Trophoblast cell (in vitro differentiated cells and primary cell): ENCODE measurements around the gene LCE6A.

Experiments
- DNase-seq, 2 donors: peaks; one replicate each; pipeline ENCODE4 v3.0.0-alpha.2; 2016
- H2AFZ ChIP-seq: 2 replicates; pipeline ENCODE4 v1.6.1; 2013; ENCODE audit warnings: low read length, moderate library complexity, mild to moderate bottlenecking; ENCODE audit not compliant: insufficient read depth, poor library complexity
- H2AK5ac ChIP-seq: 2 replicates; pipeline ENCODE4 v1.6.1; 2013; ENCODE audit warnings: mild to moderate bottlenecking, low read length
- H2BK120ac ChIP-seq: 2 replicates; pipeline ENCODE4 v1.6.1; 2013; ENCODE audit warnings: low read length, mild to moderate bottlenecking, moderate library complexity; ENCODE audit not compliant: insufficient read depth, poor library complexity
- H2BK12ac ChIP-seq: 2 replicates; pipeline ENCODE4 v1.6.1; 2013; ENCODE audit warnings: mild to moderate bottlenecking, low read length, moderate library complexity
- H2BK5ac ChIP-seq: 2 replicates; pipeline ENCODE4 v1.6.1; 2013; ENCODE audit warnings: low read length, low read depth, moderate library complexity, mild to moderate bottlenecking; ENCODE audit not compliant: poor library complexity
- H3K14ac ChIP-seq: 2 replicates; pipeline ENCODE4 v1.6.1; 2013; ENCODE audit warnings: mild to moderate bottlenecking, low read length
- H3K18ac ChIP-seq: 2 replicates; pipeline ENCODE4 v1.6.1; 2013; ENCODE audit warnings: mild to moderate bottlenecking, low read length
- H3K23ac ChIP-seq: 2 replicates; pipeline ENCODE4 v1.6.1; 2013; ENCODE audit warnings: low read length
- H3K27ac ChIP-seq: 2 replicates; pipeline ENCODE4 v1.5.1; 2013; ENCODE audit warnings: low read depth, mild to moderate bottlenecking, inconsistent platforms, low read length, moderate library complexity
- H3K27me3 ChIP-seq: 2 replicates; pipeline ENCODE4 v1.6.1; 2013; ENCODE audit warnings: inconsistent platforms, mild to moderate bottlenecking, low read length, moderate library complexity; ENCODE audit not compliant: insufficient read depth
- H3K36me3 ChIP-seq, 2 experiments: 1 replicate in 1 of 2; 2 replicates in 1 of 2; pipeline ENCODE4 v1.6.1; 2013; ENCODE audit warnings: low read length in 2 of 2, mild to moderate bottlenecking in 2 of 2, moderate library complexity in 1 of 2; ENCODE audit not compliant: insufficient read depth in 2 of 2, control insufficient read depth in 1 of 2
- H3K4ac ChIP-seq: 2 replicates; pipeline ENCODE4 v1.6.1; 2013; ENCODE audit warnings: low read depth, mild to moderate bottlenecking, low read length, moderate library complexity
- H3K4me1 ChIP-seq, 2 experiments: 1 replicate in 1 of 2; 2 replicates in 1 of 2; pipeline ENCODE4 v1.6.1; 2013; ENCODE audit warnings: low read length in 2 of 2, mild to moderate bottlenecking in 2 of 2, moderate library complexity in 1 of 2; ENCODE audit not compliant: insufficient read depth in 2 of 2, control insufficient read depth in 1 of 2
- H3K4me2 ChIP-seq: 2 replicates; pipeline ENCODE4 v1.6.1; 2013; ENCODE audit warnings: inconsistent platforms, mild to moderate bottlenecking, low read length, moderate library complexity
- H3K4me3 ChIP-seq: 2 replicates; pipeline ENCODE4 v1.5.1; 2013; ENCODE audit warnings: mild to moderate bottlenecking, low read depth, low read length, inconsistent platforms
- H3K79me1 ChIP-seq: one replicate; pipeline ENCODE4 v1.6.1; 2013; ENCODE audit warnings: low read length
- H3K79me2 ChIP-seq: 2 replicates; pipeline ENCODE4 v1.6.1; 2013; ENCODE audit warnings: low read length, mild to moderate bottlenecking; ENCODE audit not compliant: control insufficient read depth, insufficient read depth, poor library complexity
- H3K9ac ChIP-seq: 2 replicates; pipeline ENCODE4 v1.6.1; 2013; ENCODE audit warnings: mild to moderate bottlenecking, low read length
- H3K9me3 ChIP-seq: 2 replicates; pipeline ENCODE4 v1.6.1; 2013; ENCODE audit warnings: low read depth, mild to moderate bottlenecking, control low read depth, inconsistent platforms, low read length; ENCODE audit not compliant: insufficient read depth
- H4K12ac ChIP-seq: 2 replicates; pipeline ENCODE4 v1.6.1; 2013; ENCODE audit warnings: low read depth, mild to moderate bottlenecking, low read length, moderate library complexity
- H4K8ac ChIP-seq: 2 replicates; pipeline ENCODE4 v1.6.1; 2013; ENCODE audit warnings: low read depth, mild to moderate bottlenecking, low read length, moderate library complexity
- H4K91ac ChIP-seq: one replicate; pipeline ENCODE4 v1.6.1; 2013; ENCODE audit warnings: low read depth, mild to moderate bottlenecking, low read length, moderate library complexity
- WGBS: extraction: QIAGEN DNeasy Blood & Tissue Kit; methylation state at CpG from one replicate; pipeline ENCODE4 v1.1.7; 2013; ENCODE audit warnings: missing lambda C conversion rate; ENCODE audit not compliant: insufficient read length, insufficient coverage; ENCODE audit errors: extremely low coverage; 5-methylcytosine and 5-hydroxymethylcytosine counted together

Gene LCE6A

DNA sequence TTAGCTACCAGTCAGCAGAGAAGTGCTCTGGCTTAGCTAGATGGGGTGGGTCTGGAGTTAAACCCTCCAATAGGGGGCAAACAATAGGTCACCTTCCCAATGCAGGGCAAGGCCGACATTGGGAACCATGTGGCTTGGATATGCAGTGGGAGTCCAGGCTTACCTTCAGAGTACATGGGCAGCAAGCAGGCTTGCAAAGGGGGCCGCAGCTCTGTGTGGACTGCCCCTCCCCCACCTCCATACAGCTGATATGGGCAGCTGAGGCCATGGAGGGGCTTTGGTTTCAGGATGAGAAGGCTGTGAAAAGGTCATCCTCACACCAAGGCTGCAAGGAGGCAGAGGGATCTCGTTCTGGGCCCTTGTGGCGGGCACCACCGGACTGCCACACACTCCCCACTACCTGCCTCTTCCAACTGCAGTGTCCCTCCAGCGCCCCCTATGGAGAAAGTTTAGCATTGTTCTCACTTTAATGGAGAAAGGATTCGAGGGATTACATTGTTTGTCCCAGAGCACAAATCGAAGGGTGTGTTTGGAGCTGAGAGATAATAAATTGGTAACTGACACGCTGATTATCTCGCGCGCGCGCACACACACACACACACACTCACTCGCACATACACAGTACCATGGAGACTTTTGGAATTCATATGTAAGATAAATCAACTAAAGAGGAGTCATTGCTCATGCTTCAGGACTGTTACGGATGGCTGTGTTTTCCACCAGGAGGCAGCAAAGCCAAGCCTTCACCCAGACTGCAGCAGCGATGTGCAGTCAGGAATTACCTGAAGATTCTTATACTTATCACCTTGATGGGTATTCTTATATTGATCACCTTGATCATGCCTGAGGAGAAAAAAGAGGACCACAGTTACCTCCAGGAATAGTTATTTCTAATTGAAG, 28.4 kb downstream of the LCE6A start:
- no peak overlapping the region for H4K91ac ChIP-seq
- no peaks in the 10 kb centered on the region for H3K79me1 ChIP-seq
- no peak overlapping the region for H4K12ac ChIP-seq
- H3K4ac ChIP-seq: no peak overlapping the region
- H3K79me2 ChIP-seq: no peaks in the 10 kb centered on the region
- no peak overlapping the region for H3K23ac ChIP-seq
- no peaks in the 10 kb centered on the region for H3K36me3 ChIP-seq
- no peak overlapping the region for H3K18ac ChIP-seq
- no peak overlapping the region for H4K8ac ChIP-seq
- H2BK5ac ChIP-seq: no peak overlapping the region
- no peak overlapping the region for H3K27ac ChIP-seq
- no CpG with 5 or more reads among the region's 17 CpGs for WGBS
- H2BK120ac ChIP-seq: no peak overlapping the region
- H2AK5ac ChIP-seq: no peak overlapping the region
- no peaks in the 10 kb centered on the region for H3K4me1 ChIP-seq
- H3K4me2 ChIP-seq: no peak overlapping the region
- H3K27me3 ChIP-seq: no peaks in the 10 kb centered on the region
- H3K9me3 ChIP-seq: peaks cover 2% of the 10 kb centered on the region
- no peak overlapping the region for H3K14ac ChIP-seq
- no peak overlapping the region for H2AFZ ChIP-seq
- peak; percentile 41 to 71 for DNase-seq
- no peak overlapping the region for H2BK12ac ChIP-seq
- no peak overlapping the region for H3K9ac ChIP-seq
- no peak overlapping the region for H3K4me3 ChIP-seq

DNA sequence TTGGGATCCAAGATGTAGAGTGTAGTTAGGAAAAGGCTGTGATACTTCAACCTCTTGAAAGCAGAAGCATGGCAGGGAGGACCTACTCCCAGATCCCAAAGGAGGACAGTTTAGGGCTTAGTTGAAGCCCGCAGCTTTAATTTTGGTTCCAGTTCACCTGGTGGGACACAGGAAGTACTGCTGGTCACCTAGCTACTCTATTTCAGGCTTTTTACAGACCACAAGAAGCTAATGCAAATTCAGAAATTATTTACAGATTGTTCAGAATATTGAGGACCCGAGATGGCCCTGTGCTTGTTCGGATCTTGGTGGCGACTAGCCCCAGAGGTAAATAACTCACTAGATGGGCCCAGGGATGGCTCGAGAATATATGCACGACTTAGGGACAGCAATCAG, 29.1 kb downstream of the LCE6A start:
- Histone ChIP-seq H2AFZ (no peak overlapping the region), H3K14ac (no peak overlapping the region), H3K4me1 (no peaks in the 10 kb centered on the region), H3K4me2 (no peak overlapping the region), H3K9me3 (peaks cover 2% of the 10 kb centered on the region), H3K18ac (no peak overlapping the region), H3K79me2 (no peaks in the 10 kb centered on the region), H2AK5ac (no peak overlapping the region), H4K8ac (no peak overlapping the region), H3K4ac (no peak overlapping the region), H3K4me3 (no peak overlapping the region), H2BK5ac (no peak overlapping the region), H2BK120ac (no peak overlapping the region), H3K36me3 (no peaks in the 10 kb centered on the region), H4K12ac (no peak overlapping the region), H3K27ac (no peak overlapping the region), H3K27me3 (no peaks in the 10 kb centered on the region), H3K9ac (no peak overlapping the region), H3K23ac (no peak overlapping the region), H2BK12ac (no peak overlapping the region), H3K79me1 (no peaks in the 10 kb centered on the region), H4K91ac (no peak overlapping the region)
- no peak for DNase-seq
- WGBS: no CpG with 5 or more reads among the region's 6 CpGs

DNA sequence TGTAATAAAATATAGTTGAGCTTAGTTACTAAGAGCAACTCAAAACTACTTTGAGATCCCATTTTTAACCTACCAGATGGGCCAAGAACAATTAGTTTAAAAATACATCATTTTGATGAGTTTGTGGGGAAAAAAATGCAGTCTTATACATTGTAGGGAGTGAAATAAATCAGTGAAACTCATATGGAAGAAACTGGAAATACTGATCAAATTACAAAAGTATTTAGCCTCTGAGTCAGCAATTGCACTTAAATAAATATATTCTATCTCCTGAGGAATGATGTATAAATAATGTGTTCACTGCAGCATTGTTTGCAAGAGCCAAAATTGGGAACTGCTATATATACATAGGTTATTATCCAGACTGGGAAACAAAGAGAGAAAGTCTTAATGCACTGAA, 30.8 kb downstream of the LCE6A start:
- no peak overlapping the region for H2BK120ac ChIP-seq
- H2AK5ac ChIP-seq: no peak overlapping the region
- H4K8ac ChIP-seq: no peak overlapping the region
- H4K12ac ChIP-seq: no peak overlapping the region
- no peak overlapping the region for H3K4ac ChIP-seq
- no peak overlapping the region for H3K9ac ChIP-seq
- H2AFZ ChIP-seq: no peak overlapping the region
- H3K4me2 ChIP-seq: no peak overlapping the region
- no peak overlapping the region for H2BK12ac ChIP-seq
- H3K4me1 ChIP-seq: no peaks in the 10 kb centered on the region
- no peaks in the 10 kb centered on the region for H3K79me2 ChIP-seq
- no peak overlapping the region for H3K18ac ChIP-seq
- no peak overlapping the region for H3K4me3 ChIP-seq
- no peak for DNase-seq
- H3K36me3 ChIP-seq: no peaks in the 10 kb centered on the region
- no peak overlapping the region for H2BK5ac ChIP-seq
- no peaks in the 10 kb centered on the region for H3K9me3 ChIP-seq
- H3K27ac ChIP-seq: no peak overlapping the region
- no peak overlapping the region for H3K23ac ChIP-seq
- H4K91ac ChIP-seq: no peak overlapping the region
- H3K27me3 ChIP-seq: no peaks in the 10 kb centered on the region
- H3K14ac ChIP-seq: no peak overlapping the region
- H3K79me1 ChIP-seq: no peaks in the 10 kb centered on the region

DNA sequence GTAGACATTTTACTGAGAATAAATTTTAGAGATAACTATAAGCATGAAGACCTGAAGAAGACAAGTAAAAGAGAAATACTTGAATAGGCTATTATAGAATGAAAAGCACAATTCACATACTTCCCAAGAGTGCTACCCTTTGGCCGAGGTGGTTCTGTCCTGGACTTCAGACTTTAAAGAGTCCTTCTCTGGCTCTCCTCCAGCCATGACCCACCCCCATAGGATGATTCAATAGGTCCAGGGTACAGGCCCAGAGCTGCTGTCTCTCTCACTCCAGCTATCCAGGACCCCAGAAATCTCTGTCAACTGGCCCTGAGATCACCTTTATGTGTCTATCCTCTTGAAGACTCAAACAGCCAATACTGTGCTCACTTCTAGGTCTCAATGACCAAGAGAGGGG, 34.2 kb downstream of the LCE6A start:
- Histone ChIP-seq H4K91ac (no peak overlapping the region), H4K12ac (no peak overlapping the region), H2AFZ (no peak overlapping the region), H3K27me3 (no peaks in the 10 kb centered on the region), H2AK5ac (no peak overlapping the region), H3K27ac (no peak overlapping the region), H3K18ac (no peak overlapping the region), H2BK120ac (no peak overlapping the region), H3K4me2 (no peak overlapping the region), H3K36me3 (no peaks in the 10 kb centered on the region), H3K23ac (no peak overlapping the region), H3K79me2 (no peaks in the 10 kb centered on the region), H3K14ac (no peak overlapping the region), H3K4ac (no peak overlapping the region), H2BK12ac (no peak overlapping the region), H3K9ac (no peak overlapping the region), H4K8ac (no peak overlapping the region), H3K9me3 (peaks cover 5% of the 10 kb centered on the region), H3K4me1 (no peaks in the 10 kb centered on the region), H3K4me3 (no peak overlapping the region), H2BK5ac (no peak overlapping the region), H3K79me1 (no peaks in the 10 kb centered on the region)
- WGBS: no CpG with 5 or more reads among the region's 1 CpG
- DNase-seq: no peak
